ENCODE measurements around the gene CFAP91. TPM values are rescaled to one million over a fixed set of nuclear protein-coding genes. Genes with fewer than 3 reads are reported as not detected.

Gene CFAP91
- total RNA-seq, 2 experiments from 2014 or later: not detected

- no peaks in the 10 kb centered on the region for H3K79me2 ChIP-seq (ENCODE audit: insufficient read depth, low read depth, low read length)
- H3K9me2 ChIP-seq (ENCODE audit: insufficient read depth, low read length): no peaks in the 10 kb centered on the region
- no peaks in the 10 kb centered on the region for H3K4me1 ChIP-seq (ENCODE audit: insufficient read depth, low read length, poor library complexity, severe bottlenecking)
- H3K4me2 ChIP-seq (ENCODE audit: low read length): no peak overlapping the region
- no peak for DNase-seq (ENCODE audit: low spot score)
- no peaks in the 10 kb centered on the region for H4K20me1 ChIP-seq (ENCODE audit: insufficient read depth, low read length)
- TF ChIP-seq, protein P1, sequence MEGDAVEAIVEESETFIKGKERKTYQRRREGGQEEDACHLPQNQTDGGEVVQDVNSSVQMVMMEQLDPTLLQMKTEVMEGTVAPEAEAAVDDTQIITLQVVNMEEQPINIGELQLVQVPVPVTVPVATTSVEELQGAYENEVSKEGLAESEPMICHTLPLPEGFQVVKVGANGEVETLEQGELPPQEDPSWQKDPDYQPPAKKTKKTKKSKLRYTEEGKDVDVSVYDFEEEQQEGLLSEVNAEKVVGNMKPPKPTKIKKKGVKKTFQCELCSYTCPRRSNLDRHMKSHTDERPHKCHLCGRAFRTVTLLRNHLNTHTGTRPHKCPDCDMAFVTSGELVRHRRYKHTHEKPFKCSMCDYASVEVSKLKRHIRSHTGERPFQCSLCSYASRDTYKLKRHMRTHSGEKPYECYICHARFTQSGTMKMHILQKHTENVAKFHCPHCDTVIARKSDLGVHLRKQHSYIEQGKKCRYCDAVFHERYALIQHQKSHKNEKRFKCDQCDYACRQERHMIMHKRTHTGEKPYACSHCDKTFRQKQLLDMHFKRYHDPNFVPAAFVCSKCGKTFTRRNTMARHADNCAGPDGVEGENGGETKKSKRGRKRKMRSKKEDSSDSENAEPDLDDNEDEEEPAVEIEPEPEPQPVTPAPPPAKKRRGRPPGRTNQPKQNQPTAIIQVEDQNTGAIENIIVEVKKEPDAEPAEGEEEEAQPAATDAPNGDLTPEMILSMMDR (conservative IDR thresholded peaks at IDR 0.05; ENCODE audit: low read length): no peak
- TF ChIP-seq EZH2phosphoT487 (IDR thresholded peaks at IDR 0.05; ENCODE audit: borderline replicate concordance, low read depth, low read length): no peak
- H3K36me3 ChIP-seq (ENCODE audit: insufficient read depth, low read length): no peaks in the 10 kb centered on the region
- no peak overlapping the region for H3K4me3 ChIP-seq (ENCODE audit: low read depth, low read length, poor library complexity, severe bottlenecking)
- BruUV-seq (replicated peaks): no TSS peak
- H3K27ac ChIP-seq (ENCODE audit: low read depth, low read length, poor library complexity, severe bottlenecking): no peak overlapping the region
- no peak overlapping the region for H2AFZ ChIP-seq (ENCODE audit: low read length)
- CTCF ChIA-PET (ENCODE audit: unreplicated experiment): no interaction called here
- H3K9me3 ChIP-seq (ENCODE audit: low read length): no peaks in the 10 kb centered on the region
- intact Hi-C loops (cut with micrococcal nuclease; ENCODE audit: unreplicated experiment): no loop called here
- POLR2A ChIA-PET: no interaction called here
These were observed 20.2 kb downstream of the CFAP91 start for GRCh38 chr3:119723022-119723421.

DNA sequence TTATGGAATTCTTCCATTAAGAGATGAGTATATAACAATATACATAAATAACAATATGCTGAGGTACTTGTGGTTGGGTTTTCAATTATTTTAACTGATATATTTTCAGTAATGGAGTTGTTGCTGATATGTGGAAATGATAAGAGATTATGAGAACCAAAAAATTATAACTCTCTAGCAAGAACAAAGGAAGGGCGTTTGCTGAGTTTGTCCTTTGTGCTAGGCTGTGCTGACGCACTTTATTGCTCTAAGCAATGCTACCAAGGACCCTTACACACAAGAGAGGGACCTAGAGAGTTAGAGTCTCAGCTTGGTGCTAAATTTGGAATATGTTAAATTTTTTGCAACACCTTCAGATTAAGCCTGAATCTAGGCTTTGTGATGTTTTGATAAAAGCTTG is 24.1 kb downstream of the CFAP91 start:
- no peaks in the 10 kb centered on the region for H3K9me2 ChIP-seq (ENCODE audit: insufficient read depth, low read length)
- no peak overlapping the region for H3K4me2 ChIP-seq (ENCODE audit: low read length)
- H3K36me3 ChIP-seq (ENCODE audit: insufficient read depth, low read length): no peaks in the 10 kb centered on the region
- H3K4me1 ChIP-seq (ENCODE audit: insufficient read depth, low read length, poor library complexity, severe bottlenecking): no peaks in the 10 kb centered on the region
- H3K4me3 ChIP-seq (ENCODE audit: low read depth, low read length, poor library complexity, severe bottlenecking): no peak overlapping the region
- no peak overlapping the region for H2AFZ ChIP-seq (ENCODE audit: low read length)
- POLR2A ChIA-PET: interaction anchor here (0.7 kb wide), 1 partner anchor 21 kb away, joined by 4 read pairs; no protein-coding TSS in a partner anchor
- H3K9me3 ChIP-seq (ENCODE audit: low read length): no peaks in the 10 kb centered on the region
- CTCF ChIA-PET (ENCODE audit: unreplicated experiment): no interaction called here
- intact Hi-C loops (cut with micrococcal nuclease; ENCODE audit: unreplicated experiment): no loop called here
- H3K27ac ChIP-seq (ENCODE audit: low read depth, low read length, poor library complexity, severe bottlenecking): no peak overlapping the region
- BruUV-seq (replicated peaks): no TSS peak
- TF ChIP-seq, protein P1 (conservative IDR thresholded peaks at IDR 0.05; ENCODE audit: low read length): no peak
- no peak for TF ChIP-seq EZH2phosphoT487 (IDR thresholded peaks at IDR 0.05; ENCODE audit: borderline replicate concordance, low read depth, low read length)
- H4K20me1 ChIP-seq (ENCODE audit: insufficient read depth, low read length): no peaks in the 10 kb centered on the region
- H3K79me2 ChIP-seq (ENCODE audit: insufficient read depth, low read depth, low read length): no peaks in the 10 kb centered on the region
- no peak for DNase-seq (ENCODE audit: low spot score)

- ChIA-PET POLR2A (no interaction called here), CTCF (ENCODE audit: unreplicated experiment) (no interaction called here)
- Histone ChIP-seq H3K27ac (ENCODE audit: low read depth, low read length, poor library complexity, severe bottlenecking) (no peak overlapping the region), H4K20me1 (ENCODE audit: insufficient read depth, low read length) (no peaks in the 10 kb centered on the region), H2AFZ (ENCODE audit: low read length) (no peak overlapping the region), H3K4me3 (ENCODE audit: low read depth, low read length, poor library complexity, severe bottlenecking) (no peak overlapping the region), H3K4me1 (ENCODE audit: insufficient read depth, low read length, poor library complexity, severe bottlenecking) (no peaks in the 10 kb centered on the region), H3K9me2 (ENCODE audit: insufficient read depth, low read length) (no peaks in the 10 kb centered on the region), H3K9me3 (ENCODE audit: low read length) (no peaks in the 10 kb centered on the region), H3K36me3 (ENCODE audit: insufficient read depth, low read length) (no peaks in the 10 kb centered on the region), H3K79me2 (ENCODE audit: insufficient read depth, low read depth, low read length) (no peaks in the 10 kb centered on the region), H3K4me2 (ENCODE audit: low read length) (no peak overlapping the region)
- no TSS peak for BruUV-seq (replicated peaks)
- intact Hi-C loops (cut with micrococcal nuclease; ENCODE audit: unreplicated experiment): no loop called here
- no peak for TF ChIP-seq EZH2phosphoT487 (IDR thresholded peaks at IDR 0.05; ENCODE audit: borderline replicate concordance, low read depth, low read length)
- TF ChIP-seq, protein P1 (conservative IDR thresholded peaks at IDR 0.05; ENCODE audit: low read length): no peak
- no peak for DNase-seq (ENCODE audit: low spot score)
These were observed 27.2 kb downstream of the CFAP91 start for GRCh38 chr3:119729996-119730395.

All from OCI-LY7 (cell line).